M059J (cell line): ENCODE results near the gene ACP1. TPM values are rescaled to one million over a fixed set of nuclear protein-coding genes. Genes with fewer than 3 reads are reported as not detected.
"Not testable (repeated sequence)": the region's sequence is repeated elsewhere in the genome, so short reads cannot be mapped to it uniquely, and the experiment has no call there.

Experiments
- DNase-seq: peaks from one replicate; pipeline ENCODE4 v3.0.0-alpha.2; 2012; ENCODE audit warnings: low read depth
- total RNA-seq: library from RNA; depleted of rRNA; stranded (reverse); fragments of >200 nt; shearing (Covaris generic); gene quantifications from 2 replicates; pipeline ENCODE4 v1.2.3, GENCODE V29; 2014; rRNA removed

The ACP1 gene
- total RNA-seq, 1 experiment from 2014 or later, result 125 TPM

DNA sequence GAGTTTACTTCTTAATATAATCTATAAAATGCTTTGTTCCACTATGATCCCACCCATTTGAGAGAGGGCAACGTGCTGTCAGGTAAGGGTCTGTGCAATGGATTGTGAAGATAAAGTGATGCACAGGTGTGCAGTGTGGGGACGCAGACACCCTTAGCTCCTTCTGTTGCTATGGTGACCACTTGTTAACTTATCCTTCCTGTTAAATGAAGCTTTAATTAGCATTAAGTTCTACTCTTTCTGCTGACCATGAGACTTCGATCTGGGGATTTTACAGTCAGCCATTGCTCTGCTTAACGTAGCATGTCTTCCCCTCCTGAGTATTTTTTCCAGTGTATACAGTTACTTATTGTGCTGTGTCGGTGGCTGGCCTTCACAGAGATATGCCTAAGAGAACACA, 46.2 kb downstream of the ACP1 start:
- DNase-seq, result no peak

DNA sequence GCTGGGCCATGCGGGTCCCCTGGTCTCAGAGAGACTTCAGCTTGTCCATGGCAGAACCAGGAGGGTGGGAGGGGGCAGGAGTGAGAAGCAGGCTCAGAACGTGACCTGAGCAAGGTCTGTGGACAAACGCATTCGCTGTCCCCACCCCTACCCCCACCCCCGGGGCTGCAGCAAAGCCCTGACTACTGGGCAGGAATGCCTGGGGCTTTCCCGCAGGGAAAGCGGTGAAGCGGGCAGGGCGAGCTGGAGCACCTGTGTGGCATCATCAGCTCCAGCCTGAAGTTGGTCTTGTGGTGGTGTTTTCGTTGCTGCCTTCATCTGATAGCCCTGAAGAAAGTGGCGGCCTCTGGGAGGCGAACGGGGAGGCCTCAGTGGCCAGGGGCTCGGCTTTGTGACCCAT, 49.2 kb downstream of the ACP1 start:
- DNase-seq, result no peak

DNA sequence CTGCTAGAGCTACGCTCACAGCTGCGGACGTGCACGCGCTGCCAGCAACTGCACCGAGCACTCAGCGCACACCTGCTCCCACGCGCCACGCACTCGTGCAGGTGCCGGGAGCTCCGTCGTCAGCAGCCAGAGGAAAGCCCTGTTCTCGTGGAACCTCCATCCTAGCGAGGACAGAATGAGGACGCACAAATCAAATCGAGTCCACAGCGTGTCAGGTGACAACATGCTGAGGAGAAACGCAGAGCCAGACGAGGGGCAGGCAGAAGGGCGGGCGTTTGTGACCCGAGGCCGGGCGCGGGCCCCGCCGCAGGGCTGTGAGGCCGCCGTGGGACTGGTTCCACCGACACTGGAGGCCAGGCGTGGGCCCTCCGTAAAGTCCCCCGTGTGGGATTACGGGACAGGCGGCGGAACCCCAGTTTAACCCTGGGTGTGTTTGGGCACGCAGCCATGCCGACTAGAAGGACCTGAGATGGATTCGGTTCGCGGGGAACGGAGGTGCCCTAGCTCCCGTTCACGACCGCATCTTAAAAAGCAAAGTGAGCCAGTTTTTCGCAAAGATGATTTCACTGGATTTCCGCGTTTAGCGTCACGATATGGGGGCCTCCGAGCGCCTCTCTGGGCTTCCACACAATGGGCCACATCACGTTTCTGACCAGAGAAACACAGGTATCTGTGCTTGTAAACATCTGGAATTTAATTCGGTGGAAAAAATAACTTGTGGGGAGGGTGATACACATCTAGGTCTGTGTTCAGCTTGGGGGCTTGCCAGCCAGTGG, 50.0 kb downstream of the ACP1 start:
- DNase-seq, result no peak

DNA sequence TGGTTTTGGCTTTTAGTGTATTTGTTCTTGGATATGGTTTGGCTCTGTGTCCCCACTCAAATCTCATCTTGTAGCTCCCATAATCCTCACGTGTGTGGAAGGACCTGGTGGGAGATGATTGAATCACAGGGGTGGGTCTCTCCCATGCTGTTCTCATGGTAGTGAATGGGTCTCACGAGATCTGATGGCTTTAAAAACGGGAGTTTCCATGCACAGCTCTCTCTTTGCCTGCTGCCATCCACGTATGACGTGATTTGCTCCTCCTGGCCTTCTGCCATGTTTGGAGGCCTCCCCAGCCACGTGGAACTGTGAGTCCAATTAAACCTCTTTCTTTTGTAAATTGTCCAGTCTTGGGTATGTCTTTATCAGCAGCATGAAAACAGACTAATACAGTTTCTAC, 51.2 kb downstream of the ACP1 start:
- not testable (repeated sequence) for DNase-seq

DNA sequence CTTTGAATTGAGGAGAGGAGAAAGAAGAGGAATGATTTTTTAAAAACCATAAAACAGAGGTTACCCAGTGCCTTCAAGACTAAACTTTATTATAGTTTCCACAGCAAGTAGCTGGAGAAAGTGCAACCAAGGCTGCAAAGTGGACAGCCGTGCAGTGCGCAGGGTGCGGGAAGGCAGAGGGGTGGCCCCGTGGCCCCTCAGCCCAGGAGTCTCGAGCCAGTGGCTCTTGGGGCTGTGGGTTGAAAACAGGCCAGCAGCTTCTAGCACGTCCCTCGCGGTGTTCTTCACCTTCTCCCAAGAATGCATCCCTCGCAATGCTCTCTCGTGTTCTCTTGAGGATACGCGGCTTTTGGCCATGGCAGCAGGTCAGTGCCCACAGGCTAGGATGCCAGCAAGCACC, 51.6 kb downstream of the ACP1 start:
- DNase-seq, result no peak

DNA sequence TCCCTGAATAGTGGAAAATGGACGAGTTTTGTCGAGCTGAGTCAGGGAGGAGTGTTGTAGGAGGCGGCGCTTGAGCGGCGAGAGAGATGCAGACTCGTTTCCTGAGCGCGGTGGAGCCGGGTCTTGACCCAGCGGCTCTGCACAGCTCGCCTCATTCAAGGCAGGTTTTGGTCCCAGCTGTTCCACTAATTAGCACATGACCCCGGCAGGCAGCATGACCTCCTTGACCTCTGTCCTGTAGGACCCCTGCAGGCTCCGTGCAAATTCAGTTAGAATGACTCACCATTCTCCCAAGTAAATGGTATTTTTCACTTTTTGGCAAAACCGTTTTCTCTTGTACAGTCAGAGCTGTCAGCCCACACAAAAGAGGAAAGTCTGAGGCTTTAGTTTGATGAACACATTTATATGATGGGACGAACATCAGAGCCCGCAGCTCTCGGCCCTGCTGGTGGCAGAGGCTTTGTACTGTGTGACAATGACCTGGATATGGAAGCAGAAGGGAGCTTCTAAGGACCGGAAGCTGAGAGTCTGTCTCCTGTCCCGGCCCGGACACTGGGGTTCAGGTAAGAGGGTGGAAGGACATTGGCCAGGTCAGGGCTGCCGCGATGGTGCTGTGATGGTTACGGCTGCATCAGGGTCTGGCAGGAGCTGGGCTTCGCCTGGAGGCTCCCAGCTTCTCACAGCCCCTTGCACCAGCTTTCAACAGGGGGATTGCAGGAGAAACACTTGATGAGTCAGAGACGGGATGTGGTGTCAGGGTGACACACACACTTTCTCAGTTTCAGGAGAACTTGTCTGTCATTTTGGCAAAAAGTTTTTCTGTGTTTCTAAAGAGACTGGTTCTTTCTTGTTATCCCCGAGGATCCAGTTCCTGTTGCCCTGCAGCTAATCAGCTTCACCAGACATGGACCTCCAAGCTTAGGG, 53.0 kb downstream of the ACP1 start:
- DNase-seq, result peak; percentile 70

DNA sequence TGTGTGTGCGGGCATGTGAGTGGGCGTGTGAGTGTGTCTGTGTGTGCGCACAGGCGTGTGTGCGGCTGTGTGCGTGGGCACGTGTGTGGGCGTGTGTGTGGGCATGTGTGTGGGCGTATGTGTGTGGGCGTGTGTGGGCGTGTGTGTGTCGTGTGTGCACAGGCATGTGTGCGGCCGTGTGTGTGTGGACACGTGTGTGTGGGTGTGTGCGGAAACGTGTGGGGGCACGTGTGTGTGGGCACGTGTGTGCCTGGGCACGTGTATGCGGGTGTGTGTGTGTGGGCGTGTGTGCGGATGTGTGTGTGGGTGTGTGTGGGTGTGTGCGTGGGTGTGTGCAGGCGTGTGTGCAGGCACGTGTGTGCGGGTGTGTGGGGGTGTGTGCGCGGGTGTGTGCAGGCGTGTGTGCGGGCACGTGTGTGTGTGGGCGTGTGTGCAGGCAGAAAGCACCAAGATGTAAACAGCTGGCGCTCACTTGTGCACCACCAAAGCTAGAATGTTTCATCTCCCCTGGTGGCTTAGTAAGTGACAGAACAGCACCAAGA, 54.4 kb downstream of the ACP1 start:
- no peak for DNase-seq

DNA sequence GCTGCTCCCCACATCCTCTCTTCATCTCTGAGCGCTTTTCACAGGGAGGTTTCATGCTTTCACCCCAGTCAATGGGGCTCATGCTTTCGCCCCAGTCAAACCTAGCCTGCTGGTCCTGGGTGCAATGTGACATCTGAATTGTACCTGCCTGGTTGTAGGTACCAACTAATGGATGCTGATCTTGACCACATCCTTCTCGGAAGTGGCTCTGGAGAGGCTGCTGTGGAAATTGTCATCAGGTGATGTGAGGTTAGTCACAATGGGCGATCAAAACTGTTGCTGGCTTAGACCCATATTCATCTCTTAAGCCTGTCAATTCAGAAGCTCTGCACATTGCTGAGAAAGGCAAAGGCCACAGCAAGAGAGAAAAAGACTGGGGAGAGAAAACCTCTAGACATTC, 55.8 kb downstream of the ACP1 start:
- no peak for DNase-seq

DNA sequence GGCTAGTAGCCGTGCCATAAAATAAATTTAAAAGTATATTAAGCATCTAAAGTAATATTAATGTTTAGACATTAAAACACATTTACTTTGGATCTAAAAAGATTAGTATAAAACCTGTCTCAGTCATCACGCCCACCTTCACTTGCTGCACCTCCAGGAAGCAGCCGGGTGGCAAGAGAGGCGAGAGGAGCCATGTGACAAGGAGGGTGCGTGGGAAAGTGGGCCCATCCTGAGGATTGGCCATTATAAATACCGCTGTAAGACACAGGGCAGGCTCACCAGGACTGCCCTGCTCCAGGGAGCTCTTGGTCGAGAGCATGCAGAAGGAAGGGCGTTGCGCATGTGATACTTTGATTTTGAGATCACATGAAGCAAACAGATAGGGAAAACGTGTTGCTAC, 57.6 kb downstream of the ACP1 start:
- DNase-seq, result no peak

DNA sequence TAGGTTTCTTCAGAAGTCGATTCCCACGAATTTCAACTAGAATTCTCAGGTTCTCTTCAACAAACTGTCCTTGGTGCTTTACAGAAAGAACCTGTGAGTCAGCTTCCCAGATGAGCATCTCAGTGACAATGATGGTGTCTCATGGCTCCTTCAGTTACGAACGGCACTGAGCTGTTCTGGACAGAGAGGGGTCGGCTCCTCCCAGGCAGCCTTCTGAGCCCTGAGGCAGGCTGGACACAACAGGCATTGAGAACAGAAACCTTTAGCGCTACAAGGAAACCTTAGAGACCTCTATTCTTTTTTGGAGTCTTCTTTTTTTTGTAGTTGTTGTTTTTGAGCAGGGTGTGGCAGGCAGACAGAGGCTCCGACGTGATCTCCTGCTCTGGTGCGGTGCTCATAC, 58.3 kb downstream of the ACP1 start:
- no peak for DNase-seq

Other genes with a start within 250 kb of the ACP1 start
- 0.15 TPM in 1 of 2 replicates, not detected in the other for gene FAM110C, start 218.4 kb upstream of the ACP1 start, total RNA-seq
- gene SH3YL1, start 915 bp upstream of the ACP1 start, total RNA-seq, result 8.0 and 12.9 TPM in 2 replicates
- not detected in 2 replicates for gene ALKAL2, start 23.1 kb downstream of the ACP1 start, total RNA-seq